Right atrium auricular region (tissue), 2 donors: ENCODE data around the gene FRMD4A. TPM values are rescaled to one million over a fixed set of nuclear protein-coding genes. Genes with fewer than 3 reads are reported as not detected.
"Not testable (repeated sequence)": the region's sequence is repeated elsewhere in the genome, so short reads cannot be mapped to it uniquely, and the experiment has no call there.

ENCODE experiments used
- DNase-seq: peaks from one replicate; pipeline ENCODE4 v3.0.0-alpha.2; 2019; ENCODE audit warnings: low spot score
- H3K27ac ChIP-seq, 2 donors: fragments of 200-600 bp; sonication (generic); 1 replicate in 1 of 2; 2 replicates in 1 of 2; pipeline ENCODE4 v1.5.1; 2016 to 2019
- H3K27me3 ChIP-seq, 2 donors: fragments of 200-600 bp; sonication (generic); one replicate each; pipeline versions ENCODE4 v1.5.1 to v1.6.0; 2017 to 2019
- H3K36me3 ChIP-seq: fragments of 200-600 bp; sonication (generic); one replicate; pipeline ENCODE4 v1.5.1; 2016
- H3K4me1 ChIP-seq, 2 donors: fragments of 200-600 bp; sonication (generic); one replicate each; pipeline versions ENCODE4 v1.5.1 to v1.6.0; 2017 to 2019
- H3K4me3 ChIP-seq, 2 donors: fragments of 200-600 bp; sonication (generic); 1 replicate in 1 of 2; 2 replicates in 1 of 2; pipeline ENCODE4 v1.5.1; 2017 to 2019; ENCODE audit warnings: mild to moderate bottlenecking in 1 of 2, moderate library complexity in 1 of 2
- H3K9me3 ChIP-seq, 2 donors: fragments of 200-600 bp; sonication (generic); one replicate each; pipeline ENCODE4 v1.5.1; 2019
- CTCF ChIP-seq, 2 donors: fragments of 200-600 bp; sonication (generic); IDR thresholded peaks; one replicate each; pipeline ENCODE4 v1.5.1; 2019; ENCODE audit warnings: antibody characterized with exemption in 2 of 2
- total RNA-seq, 2 donors: library from RNA; depleted of rRNA; stranded (reverse); fragments of >200 nt; gene quantifications; one replicate each; pipeline ENCODE4 v1.1.0, GENCODE V29; 2016

Gene FRMD4A
- total RNA-seq, 2 donors from 2014 or later: 15.9 to 22.9 TPM

- no peaks in the 10 kb centered on the region for H3K9me3 ChIP-seq
Observed at GRCh38 chr10:14244147-14244546, 86.6 kb downstream of the FRMD4A start.

GRCh38 chr10:14243221-14243620, 87.5 kb downstream of the FRMD4A start:
- Histone ChIP-seq H3K36me3 (no peaks in the 10 kb centered on the region), H3K27me3 (no peaks in the 10 kb centered on the region), H3K4me1 (peaks cover 0 to 8% of the 10 kb centered on the region in 2 donors), H3K4me3 (no peak overlapping the region), H3K9me3 (no peaks in the 10 kb centered on the region), H3K27ac (no peak overlapping the region)
- no peak for DNase-seq
- TF ChIP-seq CTCF (IDR thresholded peaks at IDR 0.05): no peak

More at GRCh38 chr10:14244147-14244546, 86.6 kb downstream of the FRMD4A start:
- no peaks in the 10 kb centered on the region for H3K27me3 ChIP-seq
- TF ChIP-seq CTCF (IDR thresholded peaks at IDR 0.05): no peak
- no peaks in the 10 kb centered on the region for H3K36me3 ChIP-seq
- H3K4me1 ChIP-seq: peaks cover 0 to 8% of the 10 kb centered on the region in 2 donors
- no peak overlapping the region for H3K27ac ChIP-seq
- H3K4me3 ChIP-seq: no peak overlapping the region
- no peak for DNase-seq

- no peak overlapping the region for H3K27ac ChIP-seq
- no peak for DNase-seq
- no peak overlapping the region for H3K4me3 ChIP-seq
- H3K36me3 ChIP-seq: no peaks in the 10 kb centered on the region
- H3K27me3 ChIP-seq: no peaks in the 10 kb centered on the region
- H3K4me1 ChIP-seq: no peaks in the 10 kb centered on the region
- no peaks in the 10 kb centered on the region for H3K9me3 ChIP-seq
- no peak for TF ChIP-seq CTCF (IDR thresholded peaks at IDR 0.05)
Observed at GRCh38 chr10:14241196-14241595, 89.5 kb downstream of the FRMD4A start.

GRCh38 chr10:14240253-14241189, 90.2 kb downstream of the FRMD4A start:
- Histone ChIP-seq H3K4me1 (no peaks in the 10 kb centered on the region), H3K4me3 (no peak overlapping the region), H3K9me3 (no peaks in the 10 kb centered on the region), H3K27ac (no peak overlapping the region), H3K36me3 (no peaks in the 10 kb centered on the region), H3K27me3 (no peaks in the 10 kb centered on the region)
- no peak for TF ChIP-seq CTCF (IDR thresholded peaks at IDR 0.05)
- DNase-seq: no peak

- not testable (repeated sequence) for H3K4me1 ChIP-seq, H3K36me3 ChIP-seq, H3K4me3 ChIP-seq, DNase-seq, H3K9me3 ChIP-seq, H3K27ac ChIP-seq, H3K27me3 ChIP-seq
Observed at GRCh38 chr10:14238659-14239058, 92.1 kb downstream of the FRMD4A start.

GRCh38 chr10:14236341-14236740, 94.4 kb downstream of the FRMD4A start:
- Histone ChIP-seq H3K36me3 (no peaks in the 10 kb centered on the region), H3K9me3 (no peaks in the 10 kb centered on the region), H3K4me1 (no peaks in the 10 kb centered on the region), H3K4me3 (no peak overlapping the region), H3K27ac (no peak overlapping the region), H3K27me3 (no peaks in the 10 kb centered on the region)
- no peak for DNase-seq
- TF ChIP-seq CTCF (IDR thresholded peaks at IDR 0.05): no peak
